ENCODE measurements around the gene PRR22. TPM values are rescaled to one million over a fixed set of nuclear protein-coding genes. Genes with fewer than 3 reads are reported as not detected.

PRR22 gene
- total RNA-seq, 3 donors from 2014 or later = 19.9 to 24.3 (median 20.5) TPM

Other genes starting within 250 kb of the PRR22 start
- gene TINCR, start 216.8 kb downstream of the PRR22 start, total RNA-seq = 1 to 10 TPM in 1 of 3 donors, under 1 TPM in 2; 0.63 to 1.4 (median 0.81) TPM
- gene SAFB2, start 162.0 kb downstream of the PRR22 start, total RNA-seq = 100 to 1,000 TPM; 113 to 117 (median 113) TPM
- 100 to 1,000 TPM; 169 to 191 (median 186) TPM for gene SAFB, start 161.7 kb downstream of the PRR22 start, total RNA-seq
- gene MICOS13, start 104.2 kb downstream of the PRR22 start, total RNA-seq = 100 to 1,000 TPM in 2 of 3 donors, 10 to 100 TPM in 1; 90.0 to 107 (median 103) TPM
- 1 to 10 TPM; 2.6 to 2.7 (median 2.7) TPM for gene HSD11B1L, start 103.7 kb downstream of the PRR22 start, total RNA-seq
- 1,000 to 10,000 TPM; 1,683 to 1,753 (median 1,705) TPM for gene RPL36, start 94.5 kb downstream of the PRR22 start, total RNA-seq
- gene LONP1, start 64.6 kb downstream of the PRR22 start, total RNA-seq = 100 to 1,000 TPM; 286 to 342 (median 328) TPM
- gene CATSPERD, start 64.1 kb downstream of the PRR22 start, total RNA-seq = not detected
- gene DUS3L, start 6.4 kb upstream of the PRR22 start, total RNA-seq = 100 to 1,000 TPM; 166 to 215 (median 198) TPM
- gene NRTN, start 20.3 kb upstream of the PRR22 start, total RNA-seq = under 1 TPM in 2 of 3 donors, not detected in 1; 0.33 to 0.47 TPM
- gene FUT6, start 55.0 kb upstream of the PRR22 start, total RNA-seq = not detected
- under 1 TPM in 1 of 3 donors, not detected in 2; 0.10 TPM for gene FUT3, start 66.7 kb upstream of the PRR22 start, total RNA-seq
- gene FUT5, start 85.8 kb upstream of the PRR22 start, total RNA-seq = not detected
- gene NDUFA11, start 119.0 kb upstream of the PRR22 start, total RNA-seq = 100 to 1,000 TPM; 282 to 293 (median 292) TPM
- 1 to 10 TPM; 1.3 to 1.8 (median 1.7) TPM for gene VMAC, start 120.1 kb upstream of the PRR22 start, total RNA-seq
- gene CAPS, start 129.5 kb upstream of the PRR22 start, total RNA-seq = 1 to 10 TPM; 1.6 to 3.7 (median 2.7) TPM
- 100 to 1,000 TPM; 101 to 104 (median 103) TPM for gene RANBP3, start 193.4 kb upstream of the PRR22 start, total RNA-seq

All from activated T-cell treated with anti-CD3 and anti-CD28 coated beads, Interleukin-2, amount 50 U/mL, for 4 hours (primary cell).